H1 (cell line): ENCODE data around the gene BAX. TPM values are rescaled to one million over a fixed set of nuclear protein-coding genes. Genes with fewer than 3 reads are reported as not detected.
A peak's percentile ranks its signal among the peaks of the same experiment; 100 is the strongest.

ENCODE experiments used
- CTCF ChIA-PET: fragments of 300-600 bp; sonication (Branson Sonifier 250); formaldehyde crosslinking; loops from one replicate; lab custom pipeline; 2021; ENCODE audit not compliant: partially characterized antibody; lab: Charles Lee
- POLR2A ChIA-PET: fragments of 300-600 bp; sonication (Branson Sonifier 250); formaldehyde crosslinking; loops from one replicate; lab custom pipeline; 2021; ENCODE audit warnings: inconsistent platforms; ENCODE audit not compliant: partially characterized antibody; lab: Charles Lee
- DNase-seq, 2 experiments: peaks; one replicate each; pipeline versions ENCODE4 v3.0.0 to v3.0.0-alpha.2; 2010 to 2022; ENCODE audit warnings: low spot score in 2 of 2, low read depth in 1 of 2, mixed read lengths in 1 of 2
- FAIRE-seq: peaks from 2 replicates; lab custom pipeline; 2011; peaks lifted over from hg19 to GRCh38; lab: Jason Lieb, UNC
- H2AFZ ChIP-seq: 2 replicates; pipeline ENCODE4 v1.8.1; 2012; ENCODE audit warnings: low read length, inconsistent platforms
- H2AK5ac ChIP-seq: 2 replicates; pipeline ENCODE4 v1.6.1; 2013; ENCODE audit warnings: low read depth, low read length
- H2BK120ac ChIP-seq: replicated peaks from 2 replicates; pipeline ENCODE3; 2013; ENCODE audit warnings: low read depth, low read length, inconsistent platforms
- H2BK12ac ChIP-seq: 2 replicates; pipeline ENCODE4 v1.6.1; 2013; ENCODE audit warnings: low read depth, low read length
- H2BK15ac ChIP-seq: 2 replicates; pipeline ENCODE4 v1.6.1; 2013; ENCODE audit warnings: low read length
- H2BK20ac ChIP-seq: 2 replicates; pipeline ENCODE4 v1.6.1; 2013; ENCODE audit warnings: low read length
- H2BK5ac ChIP-seq: 2 replicates; pipeline ENCODE4 v1.6.1; 2013; ENCODE audit warnings: low read depth, low read length
- H3K14ac ChIP-seq: 2 replicates; pipeline ENCODE4 v1.6.1; 2013; ENCODE audit warnings: inconsistent platforms; ENCODE audit not compliant: insufficient read length
- H3K18ac ChIP-seq: 2 replicates; pipeline ENCODE4 v1.6.1; 2013; ENCODE audit warnings: low read length; ENCODE audit errors: extremely low read depth
- H3K23ac ChIP-seq: 2 replicates; pipeline ENCODE4 v1.6.1; 2013; ENCODE audit warnings: inconsistent platforms; ENCODE audit not compliant: insufficient read length
- H3K23me2 ChIP-seq: 2 replicates; pipeline ENCODE4 v1.6.1; 2013; ENCODE audit warnings: low read depth, low read length
- H3K27ac ChIP-seq: 2 replicates; pipeline ENCODE4 v1.6.1; 2011; ENCODE audit warnings: low read depth, low read length, inconsistent platforms
- H3K27me3 ChIP-seq, 4 experiments: replicated peaks in 1 of 4; 1 replicate in 1 of 4; 2 replicates in 3 of 4; pipeline versions ENCODE4 v1.6.1 to v1.8.1; 2011 to 2013; ENCODE audit warnings: low read length in 3 of 4, mild to moderate bottlenecking in 3 of 4, inconsistent platforms in 2 of 4, mixed read lengths in 2 of 4, moderate library complexity in 1 of 4; ENCODE audit not compliant: control insufficient read depth in 3 of 4, insufficient read depth in 3 of 4; ENCODE audit errors: extremely low read depth in 1 of 4
- H3K36me3 ChIP-seq, 4 experiments: 2 replicates each; pipeline versions ENCODE4 v1.6.1 to v1.8.1; 2011 to 2013; ENCODE audit warnings: mild to moderate bottlenecking in 4 of 4, low read length in 3 of 4, moderate library complexity in 2 of 4, control low read depth in 1 of 4, inconsistent platforms in 1 of 4; ENCODE audit not compliant: insufficient read depth in 4 of 4, control insufficient read depth in 2 of 4
- H3K4ac ChIP-seq: replicated peaks from 2 replicates; pipeline ENCODE3; 2013; ENCODE audit warnings: low read length, low read depth, mixed read lengths, inconsistent platforms; ENCODE audit not compliant: insufficient read length
- H3K4me1 ChIP-seq, 4 experiments: replicated peaks in 1 of 4; 1 replicate in 1 of 4; 2 replicates in 3 of 4; pipeline versions ENCODE4 v1.6.1 to v1.8.1; 2011 to 2013; ENCODE audit warnings: low read length in 3 of 4, inconsistent platforms in 2 of 4, mixed read lengths in 1 of 4; ENCODE audit not compliant: insufficient read depth in 4 of 4, control insufficient read depth in 3 of 4
- H3K4me2 ChIP-seq, 2 experiments: 2 replicates each; pipeline versions ENCODE4 v1.6.1 to v1.8.1; 2011 to 2013; ENCODE audit warnings: low read depth in 2 of 2, low read length in 2 of 2, control low read depth in 1 of 2, inconsistent platforms in 1 of 2, mild to moderate bottlenecking in 1 of 2; ENCODE audit not compliant: insufficient read depth in 1 of 2
- H3K4me3 ChIP-seq, 4 experiments: fragments of 200-600, 300-600 bp in 1 of 4; sonication (generic), shearing (Covaris generic), sonication (Bioruptor Twin) in 1 of 4; 2 replicates each; pipeline versions ENCODE4 v1.5.1 to v1.8.1; 2011 to 2016; ENCODE audit warnings: low read length in 4 of 4, low read depth in 3 of 4, control low read depth in 2 of 4, inconsistent platforms in 2 of 4, mild to moderate bottlenecking in 2 of 4, mixed read lengths in 1 of 4, moderate library complexity in 1 of 4; ENCODE audit not compliant: insufficient read depth in 2 of 4; ENCODE audit errors: extremely low read depth in 1 of 4
- H3K56ac ChIP-seq: replicated peaks from 2 replicates; pipeline ENCODE3; 2013; ENCODE audit warnings: low read depth, mild to moderate bottlenecking, mixed read lengths, low read length, inconsistent platforms; ENCODE audit not compliant: insufficient read length
- H3K79me1 ChIP-seq: 2 replicates; pipeline ENCODE4 v1.6.1; 2013; ENCODE audit warnings: low read depth, low read length, control low read depth
- H3K79me2 ChIP-seq, 2 experiments: 2 replicates each; pipeline versions ENCODE4 v1.6.1 to v1.8.1; 2012 to 2013; ENCODE audit warnings: low read length in 2 of 2, mild to moderate bottlenecking in 2 of 2, inconsistent platforms in 1 of 2; ENCODE audit not compliant: insufficient read depth in 2 of 2, control insufficient read depth in 1 of 2
- H3K9ac ChIP-seq, 4 experiments: replicated peaks in 1 of 4; 1 replicate in 1 of 4; 2 replicates in 3 of 4; pipeline versions ENCODE4 v1.6.1 to v1.8.1; 2011 to 2013; ENCODE audit warnings: low read depth in 3 of 4, low read length in 3 of 4, control low read depth in 2 of 4, mild to moderate bottlenecking in 2 of 4, moderate library complexity in 2 of 4, inconsistent platforms in 1 of 4; ENCODE audit errors: extremely low read depth in 1 of 4
- H3K9me3 ChIP-seq, 2 experiments: 2 replicates each; pipeline versions ENCODE4 v1.6.1 to v1.8.1; 2012 to 2013; ENCODE audit warnings: mild to moderate bottlenecking in 2 of 2, moderate library complexity in 2 of 2, control low read depth in 1 of 2, inconsistent platforms in 1 of 2, low read depth in 1 of 2, low read length in 1 of 2, mixed read lengths in 1 of 2; ENCODE audit not compliant: insufficient read depth in 2 of 2
- H4K20me1 ChIP-seq, 2 experiments: replicated peaks in 1 of 2; 2 replicates each; pipeline versions ENCODE3 to v1.8.1; 2011 to 2013; ENCODE audit warnings: inconsistent platforms in 2 of 2, low read length in 2 of 2, mild to moderate bottlenecking in 1 of 2; ENCODE audit not compliant: insufficient read depth in 2 of 2, control insufficient read depth in 1 of 2
- H4K5ac ChIP-seq: 2 replicates; pipeline ENCODE4 v1.6.1; 2013; ENCODE audit warnings: low read length, low read depth, mixed read lengths, inconsistent platforms; ENCODE audit not compliant: insufficient read length
- H4K8ac ChIP-seq: 2 replicates; pipeline ENCODE4 v1.8.0; 2013; ENCODE audit warnings: mild to moderate bottlenecking, moderate library complexity, low read length, inconsistent platforms; ENCODE audit not compliant: insufficient read depth; ENCODE audit errors: extremely low read depth
- H4K91ac ChIP-seq: replicated peaks from 2 replicates; pipeline ENCODE3; 2013; ENCODE audit warnings: low read length, mixed read lengths, inconsistent platforms; ENCODE audit not compliant: insufficient read length
- CBX8 ChIP-seq: fragments of 300-800, 300-1000 bp; sonication (generic); IDR thresholded peaks from 2 replicates; pipeline ENCODE4 v1.7.1; 2016; ENCODE audit warnings: low read depth, low read length, borderline replicate concordance
- CEBPB ChIP-seq: IDR thresholded peaks from 2 replicates; pipeline ENCODE4 v1.6.1; 2012; ENCODE audit warnings: low read depth, low read length
- CHD2 ChIP-seq: IDR thresholded peaks from 2 replicates; pipeline ENCODE4 v1.6.1; 2012; ENCODE audit warnings: low read length, improper control_type of control experiment
- CTBP2 ChIP-seq: IDR thresholded peaks from 2 replicates; pipeline ENCODE4 v1.7.0; 2011; ENCODE audit warnings: borderline replicate concordance, mild to moderate bottlenecking, moderate library complexity, mixed read lengths, low read length; ENCODE audit not compliant: insufficient read depth, insufficient read length
- HDAC2 ChIP-seq, 2 experiments: fragments of 300-600 bp in 1 of 2; sonication (generic) in 1 of 2; IDR thresholded peaks; 2 replicates each; pipeline ENCODE4 v1.6.1; 2011 to 2012; ENCODE audit warnings: low read depth in 2 of 2, low read length in 2 of 2, mild to moderate bottlenecking in 2 of 2, moderate library complexity in 2 of 2, borderline replicate concordance in 1 of 2, inconsistent platforms in 1 of 2
- HDAC6 ChIP-seq: IDR thresholded peaks from one replicate; pipeline ENCODE4 v1.7.1; 2012; ENCODE audit warnings: low read depth, mild to moderate bottlenecking, inconsistent platforms, low read length, moderate library complexity
- KDM5A ChIP-seq: fragments of 200-600 bp; IDR thresholded peaks from 2 replicates; pipeline ENCODE4 v1.7.1; 2012; ENCODE audit warnings: mild to moderate bottlenecking, low read length, inconsistent platforms, mixed read lengths
- RNF2 ChIP-seq: fragments of 200-900, 300-1000 bp; sonication (generic); IDR thresholded peaks from 2 replicates; pipeline ENCODE4 v1.7.1; 2016; ENCODE audit warnings: borderline replicate concordance, low read depth, mild to moderate bottlenecking, antibody characterized with exemption, low read length; ENCODE audit not compliant: poor library complexity, severe bottlenecking; ENCODE audit errors: missing control alignments
- SIRT6 ChIP-seq: IDR thresholded peaks from one replicate; pipeline ENCODE4 v1.7.1; 2012; ENCODE audit warnings: low read length, inconsistent platforms
- SP2 ChIP-seq: IDR thresholded peaks from 2 replicates; pipeline ENCODE4 v1.6.1; 2012; ENCODE audit warnings: mild to moderate bottlenecking, low read length, inconsistent platforms
- WGBS, 2 experiments: shearing (Covaris generic) in 1 of 2; methylation state at CpG; one replicate each; pipeline versions ENCODE4 v1.1.6 to v1.1.7; 2013 to 2015; ENCODE audit warnings: low lambda C conversion rate in 2 of 2, mixed read lengths in 2 of 2, inconsistent platforms in 1 of 2, low coverage in 1 of 2, missing lambda C conversion rate in 1 of 2; ENCODE audit not compliant: insufficient replicate concordance in 2 of 2, insufficient coverage in 1 of 2, insufficient read length in 1 of 2; ENCODE audit errors: extremely low coverage in 1 of 2, missing lambda C conversion rate in 1 of 2; 5-methylcytosine and 5-hydroxymethylcytosine counted together
- polyA plus RNA-seq, 7 experiments: library from polyadenylated mRNA; depleted of rRNA in 3 of 7; stranded (reverse) in 5 of 7; unstranded in 2 of 7; fragments of >200 nt in 5 of 7; fragments of 200-250 nt in 2 of 7; gene quantifications; 1 replicate in 5 of 7; 2 replicates in 1 of 7; 4 replicates in 1 of 7; pipeline versions ENCODE4 v1.2.1 to v1.2.3, GENCODE V29; 2011 to 2013; ENCODE audit warnings: missing spikeins in 2 of 7, mixed read lengths in 2 of 7
- total RNA-seq: library from RNA; stranded (reverse); fragmentation: NEBNext Ultra II Directional; extraction: Animal tissue kit (Norgen Biotek cat#: 25700); gene quantifications from 2 replicates; pipeline ENCODE4 v1.2.1, GENCODE V29; 2021
- TF ChIP-seq, protein P1 (sequence below), 3 experiments: IDR thresholded peaks; 1 replicate in 2 of 3; 2 replicates in 1 of 3; pipeline versions ENCODE4 v1.5.1 to v1.6.1; 2011; ENCODE audit warnings: low read length in 3 of 3, mild to moderate bottlenecking in 3 of 3, inconsistent platforms in 2 of 3, low read depth in 1 of 3, moderate library complexity in 1 of 3; ENCODE audit not compliant: insufficient read depth in 1 of 3; ENCODE audit errors: control extremely low read depth in 1 of 3

Gene BAX
- total and polyA plus RNA-seq, 2 of the 8 experiments (the other 6 are each of a cell fraction or from before 2014, with no cell fraction given), result 257 to 346 TPM

DNA sequence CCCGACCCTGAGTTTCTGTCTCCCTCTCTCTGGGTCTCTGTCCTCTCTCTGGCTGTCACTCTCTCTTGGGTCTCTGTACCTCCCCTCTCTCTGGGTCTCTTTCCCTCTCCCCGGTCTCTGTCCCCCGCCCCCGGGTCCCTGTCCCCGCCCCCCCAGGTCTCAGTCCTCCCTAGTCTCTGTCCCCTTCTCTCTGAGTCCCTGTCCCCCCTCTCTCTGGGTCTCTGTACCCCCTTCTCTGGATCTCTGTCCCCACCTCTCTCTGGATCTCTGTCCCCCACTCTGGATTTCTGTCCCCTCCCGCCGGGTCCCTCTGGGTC is 8.1 kb downstream of the BAX start:
- peaks cover 17% of the 10 kb centered on the region; the same call in 1 of the 2 replicates for H3K23me2 ChIP-seq
- POLR2A ChIA-PET, result interaction anchor here (0.9 to 2.1 kb wide), 8 partner anchors 8 to 89 kb away, joined by 3 to 19 read pairs (median 6); no protein-coding TSS in a partner anchor
- TF ChIP-seq HDAC2 (IDR thresholded peaks at IDR 0.05; ENCODE audit: borderline replicate concordance in 1 of 2, low read depth in 2 of 2, low read length in 2 of 2) (no peak), CEBPB (no peak), CHD2 (no peak), CBX8 (no peak), SP2 (no peak), KDM5A (no peak), RNF2 (no peak), HDAC6 (no peak), CTBP2 (no peak), SIRT6 (no peak)
- TF ChIP-seq, protein P1, sequence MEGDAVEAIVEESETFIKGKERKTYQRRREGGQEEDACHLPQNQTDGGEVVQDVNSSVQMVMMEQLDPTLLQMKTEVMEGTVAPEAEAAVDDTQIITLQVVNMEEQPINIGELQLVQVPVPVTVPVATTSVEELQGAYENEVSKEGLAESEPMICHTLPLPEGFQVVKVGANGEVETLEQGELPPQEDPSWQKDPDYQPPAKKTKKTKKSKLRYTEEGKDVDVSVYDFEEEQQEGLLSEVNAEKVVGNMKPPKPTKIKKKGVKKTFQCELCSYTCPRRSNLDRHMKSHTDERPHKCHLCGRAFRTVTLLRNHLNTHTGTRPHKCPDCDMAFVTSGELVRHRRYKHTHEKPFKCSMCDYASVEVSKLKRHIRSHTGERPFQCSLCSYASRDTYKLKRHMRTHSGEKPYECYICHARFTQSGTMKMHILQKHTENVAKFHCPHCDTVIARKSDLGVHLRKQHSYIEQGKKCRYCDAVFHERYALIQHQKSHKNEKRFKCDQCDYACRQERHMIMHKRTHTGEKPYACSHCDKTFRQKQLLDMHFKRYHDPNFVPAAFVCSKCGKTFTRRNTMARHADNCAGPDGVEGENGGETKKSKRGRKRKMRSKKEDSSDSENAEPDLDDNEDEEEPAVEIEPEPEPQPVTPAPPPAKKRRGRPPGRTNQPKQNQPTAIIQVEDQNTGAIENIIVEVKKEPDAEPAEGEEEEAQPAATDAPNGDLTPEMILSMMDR (IDR thresholded peaks at IDR 0.05; ENCODE audit: control extremely low read depth in 1 of 3, insufficient read depth in 1 of 3, low read depth in 1 of 3, low read length in 3 of 3), result no peak

More for the DNA sequence above, 8.1 kb downstream of the BAX start:
- no peaks in the 10 kb centered on the region for H3K27me3 ChIP-seq
- H2BK15ac ChIP-seq, result no peak overlapping the region
- H4K91ac ChIP-seq, result no peak overlapping the region
- no peak overlapping the region for H3K23ac ChIP-seq
- CTCF ChIA-PET, result interaction anchor here (1.1 to 1.9 kb wide), 3 partner anchors 8 to 175 kb away, joined by 7 to 10 read pairs (median 8); no protein-coding TSS in a partner anchor
- no peak overlapping the region for H4K8ac ChIP-seq
- H2AFZ ChIP-seq, result no peak overlapping the region
- H3K79me1 ChIP-seq, result peaks cover 5% of the 10 kb centered on the region
- H3K9me3 ChIP-seq, result no peaks in the 10 kb centered on the region
- DNase-seq (no peak), FAIRE-seq (no peak)
- peaks cover 0 to 22% (median 13%) of the 10 kb centered on the region in 4 experiments; a peak in 5 of 8 replicates for H3K36me3 ChIP-seq
- H2BK120ac ChIP-seq, result no peak overlapping the region
- no peak overlapping the region for H4K5ac ChIP-seq
- no peak overlapping the region for H3K27ac ChIP-seq
- H3K56ac ChIP-seq, result no peak overlapping the region
- H3K9ac ChIP-seq, result no peak overlapping the region
- H3K4me3 ChIP-seq, result peak overlapping the region in 1 of 4 experiments; percentile 59; a peak in 1 of 8 replicates
- H3K14ac ChIP-seq, result no peak overlapping the region
- H2BK12ac ChIP-seq, result no peak overlapping the region
- H2BK5ac ChIP-seq, result 0 out of 2 replicates have a peak overlapping the region, but pooled peaks have one; percentile 94
- H2BK20ac ChIP-seq, result no peak overlapping the region
- peaks cover 4 to 17% (median 12%) of the 10 kb centered on the region in 4 experiments for H3K4me1 ChIP-seq
- H3K79me2 ChIP-seq, result peaks cover 0 to 13% of the 10 kb centered on the region in 2 experiments; a peak in 2 of 4 replicates
- no peak overlapping the region for H2AK5ac ChIP-seq
- H4K20me1 ChIP-seq, result peaks cover 3 to 16% of the 10 kb centered on the region in 2 experiments
- WGBS, 2 experiments, result no CpG with 5 or more reads among the region's 7 CpGs
- H3K18ac ChIP-seq, result no peak overlapping the region
- H3K4me2 ChIP-seq, result peak overlapping the region in 1 of 2 experiments; percentile 99; a peak in 1 of 4 replicates
- no peak overlapping the region for H3K4ac ChIP-seq
